Spinal cord (tissue), 10 donors: ENCODE measurements around the gene EIF2A. TPM values are rescaled to one million over a fixed set of nuclear protein-coding genes. Genes with fewer than 3 reads are reported as not detected.

Source experiments
- DNase-seq, 6 donors: peaks; one replicate each; pipeline versions ENCODE4 v3.0.0 to v3.0.0-alpha.2; 2013 to 2015; ENCODE audit warnings: low spot score in 6 of 6, low read depth in 4 of 6
- H3K27ac ChIP-seq: one replicate; pipeline ENCODE4 v1.5.1; 2013; ENCODE audit warnings: low read depth, low read length, control low read depth
- H3K27me3 ChIP-seq: one replicate; pipeline ENCODE4 v1.6.1; 2013; ENCODE audit warnings: low read length; ENCODE audit not compliant: control insufficient read depth, insufficient read depth
- H3K36me3 ChIP-seq: one replicate; pipeline ENCODE4 v1.6.1; 2013; ENCODE audit warnings: low read length; ENCODE audit not compliant: control insufficient read depth, insufficient read depth
- H3K4me1 ChIP-seq: one replicate; pipeline ENCODE4 v1.6.1; 2013; ENCODE audit warnings: low read length; ENCODE audit not compliant: control insufficient read depth, insufficient read depth
- H3K4me3 ChIP-seq: one replicate; pipeline ENCODE4 v1.5.1; 2013; ENCODE audit warnings: low read depth, low read length, control low read depth
- H3K9me3 ChIP-seq: one replicate; pipeline ENCODE4 v1.6.1; 2013; ENCODE audit warnings: low read length; ENCODE audit not compliant: control insufficient read depth, insufficient read depth
- WGBS: methylation state at CpG from one replicate; pipeline ENCODE4 v1.1.5; 2013; ENCODE audit warnings: missing lambda C conversion rate; ENCODE audit not compliant: insufficient coverage; 5-methylcytosine and 5-hydroxymethylcytosine counted together
- polyA plus RNA-seq, 2 donors: library from polyadenylated mRNA; unstranded; fragments of 120-200 nt; gene quantifications; one replicate each; pipeline ENCODE4 v1.2.1, GENCODE V29; 2013; ENCODE audit not compliant: insufficient read length in 2 of 2
- total RNA-seq, 2 donors: library from RNA; depleted of rRNA in 1 of 2; stranded (reverse); fragments of 120-200 nt in 1 of 2; fragments of >200 nt in 1 of 2; gene quantifications; one replicate each; pipeline versions ENCODE4 v1.2.3 to v1.2.4, GENCODE V29; 2013 to 2014
- donor health status: healthy.

EIF2A gene
- total and polyA plus RNA-seq, 4 donors = 85.0 to 137 (median 97.0) TPM

DNA sequence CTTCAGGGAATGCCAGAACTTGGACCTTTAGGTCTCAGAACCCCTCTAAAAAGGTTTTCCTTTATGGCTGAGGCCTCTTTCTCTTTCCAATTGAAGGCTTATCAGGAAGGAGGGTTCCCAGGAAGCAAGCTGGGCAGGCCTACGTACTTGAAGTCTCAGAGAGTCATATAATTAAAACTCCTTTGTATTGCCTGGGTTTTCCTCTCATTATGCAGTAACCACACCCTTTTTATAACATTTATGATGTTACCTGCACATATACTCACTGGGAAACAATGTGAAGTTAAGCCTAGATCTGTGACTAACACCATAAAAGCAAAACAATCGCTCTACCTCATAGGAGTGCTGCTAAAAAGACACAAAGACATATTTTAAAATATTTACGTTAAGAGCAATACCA, 27.6 kb upstream of the EIF2A start:
- no peak for DNase-seq
- no CpG with 5 or more reads among the region's 3 CpGs for WGBS
- Histone ChIP-seq H3K27me3 (no peaks in the 10 kb centered on the region), H3K4me3 (no peak overlapping the region), H3K4me1 (no peaks in the 10 kb centered on the region), H3K9me3 (no peaks in the 10 kb centered on the region), H3K36me3 (no peaks in the 10 kb centered on the region), H3K27ac (no peak overlapping the region)

DNA sequence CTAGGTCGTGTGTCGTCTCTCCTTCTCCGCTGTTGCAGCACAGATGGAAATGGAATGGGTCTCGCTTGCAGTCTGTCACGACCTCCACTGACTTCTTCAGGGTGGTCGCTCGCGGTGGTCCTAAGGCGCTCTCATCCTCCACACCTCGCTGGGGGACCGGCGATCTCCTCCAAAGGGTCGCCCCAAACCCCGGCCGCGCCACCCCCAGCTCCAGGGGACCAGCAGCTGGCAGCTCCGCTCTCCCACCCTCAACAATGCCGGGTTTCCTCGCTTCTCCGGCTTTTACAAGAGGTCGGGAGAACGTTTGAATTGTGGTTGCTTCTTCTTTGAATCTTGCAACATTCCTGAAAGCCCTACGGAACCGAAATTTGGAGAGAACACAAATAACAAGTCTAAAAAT, 26.2 kb upstream of the EIF2A start:
- Histone ChIP-seq H3K4me3 (no peak overlapping the region), H3K9me3 (no peaks in the 10 kb centered on the region), H3K36me3 (no peaks in the 10 kb centered on the region), H3K27ac (no peak overlapping the region), H3K27me3 (no peaks in the 10 kb centered on the region), H3K4me1 (no peaks in the 10 kb centered on the region)
- no peak for DNase-seq
- 84% methylated on average over 22 of the region's 24 CpGs for WGBS

DNA sequence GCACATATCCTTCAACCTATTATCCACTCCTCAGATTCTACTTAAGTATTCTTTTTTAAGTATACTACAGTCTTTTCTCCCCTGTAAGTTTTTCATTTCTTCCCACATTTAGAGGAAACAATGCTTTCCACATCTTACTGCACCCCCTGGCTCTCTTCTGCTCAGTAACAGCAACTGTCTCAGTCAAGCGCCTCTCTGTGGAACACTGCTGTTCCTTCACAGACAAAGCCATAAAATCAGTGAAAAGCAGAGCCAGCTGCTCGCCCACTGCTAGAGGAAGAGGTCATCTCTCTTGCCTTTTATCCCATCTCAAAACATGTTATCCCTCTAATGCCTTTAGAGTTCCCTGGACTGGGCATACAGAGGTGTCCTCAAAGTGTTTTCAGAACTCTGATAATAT, 25.1 kb upstream of the EIF2A start:
- Histone ChIP-seq H3K36me3 (no peaks in the 10 kb centered on the region), H3K27me3 (no peaks in the 10 kb centered on the region), H3K9me3 (no peaks in the 10 kb centered on the region), H3K4me1 (no peaks in the 10 kb centered on the region), H3K4me3 (no peak overlapping the region), H3K27ac (no peak overlapping the region)
- 0% methylated on average over 2 of the region's 2 CpGs for WGBS
- peak in 2 of 6 donors; percentile 10 to 38 for DNase-seq

DNA sequence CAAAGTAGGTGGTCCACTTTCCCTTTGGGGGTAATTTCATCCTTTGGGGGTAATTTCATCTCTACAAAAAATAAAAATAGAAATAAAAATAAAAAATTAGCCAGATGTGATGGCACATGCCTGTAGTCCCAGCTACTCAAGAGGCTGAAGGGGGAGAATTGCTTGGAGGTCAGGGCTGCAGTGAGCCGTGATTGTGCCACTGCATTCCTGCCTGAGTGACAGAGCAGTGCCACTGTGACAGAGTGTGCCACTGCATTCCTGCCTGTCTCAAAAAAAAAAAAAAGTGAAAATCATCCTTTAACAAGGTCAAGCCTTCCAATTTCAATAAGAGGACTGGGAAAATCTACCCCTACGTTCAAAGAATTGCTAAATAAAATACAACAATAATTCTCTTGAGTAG, 23.0 kb upstream of the EIF2A start:
- Histone ChIP-seq H3K36me3 (no peaks in the 10 kb centered on the region), H3K9me3 (no peaks in the 10 kb centered on the region), H3K27me3 (no peaks in the 10 kb centered on the region), H3K4me3 (no peak overlapping the region), H3K27ac (no peak overlapping the region), H3K4me1 (no peaks in the 10 kb centered on the region)
- no peak for DNase-seq
- 14% methylated on average over 1 of the region's 2 CpGs for WGBS

DNA sequence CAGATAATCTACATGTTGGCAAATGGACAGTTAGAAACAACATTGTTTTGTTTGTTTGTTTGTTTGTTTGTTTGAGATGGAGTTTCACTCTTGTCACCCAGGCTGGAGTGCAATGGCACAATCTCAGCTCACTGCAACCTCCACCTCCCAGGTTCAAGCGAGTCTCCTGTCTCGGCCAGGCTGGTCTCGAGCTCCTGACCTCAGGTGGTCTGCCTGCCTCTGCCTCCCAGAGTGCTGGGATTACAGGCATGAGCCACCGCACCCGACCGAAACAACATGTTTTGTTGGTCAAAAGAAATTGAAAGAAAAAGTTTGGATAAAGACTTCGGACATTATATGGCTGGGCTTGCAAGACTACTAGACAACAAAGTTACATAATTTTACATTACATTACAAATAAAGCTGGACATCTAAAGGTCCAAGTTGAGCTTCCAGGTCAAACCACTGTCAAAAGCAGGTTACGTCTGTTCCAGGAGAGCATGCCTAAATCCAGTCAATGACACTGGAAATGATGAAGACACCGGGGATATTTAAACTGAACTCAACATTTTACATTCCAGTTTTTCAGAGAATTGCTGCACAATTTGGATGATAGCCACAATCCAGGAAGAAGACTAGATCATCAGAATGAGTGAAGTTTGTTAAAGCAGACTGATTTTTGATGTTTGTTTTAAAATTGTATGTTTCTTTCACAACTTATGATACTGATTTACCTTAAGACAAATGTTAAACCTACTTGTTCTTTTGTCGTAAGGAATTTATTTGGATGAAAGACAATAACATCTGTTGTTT, 18.9 kb upstream of the EIF2A start:
- no peak for DNase-seq
- WGBS = 66% methylated on average over 4 of the region's 10 CpGs
- H3K4me3 ChIP-seq = no peak overlapping the region
- no peak overlapping the region for H3K27ac ChIP-seq
- H3K27me3 ChIP-seq = no peaks in the 10 kb centered on the region
- H3K9me3 ChIP-seq = no peaks in the 10 kb centered on the region
- H3K4me1 ChIP-seq = no peaks in the 10 kb centered on the region
- no peaks in the 10 kb centered on the region for H3K36me3 ChIP-seq

DNA sequence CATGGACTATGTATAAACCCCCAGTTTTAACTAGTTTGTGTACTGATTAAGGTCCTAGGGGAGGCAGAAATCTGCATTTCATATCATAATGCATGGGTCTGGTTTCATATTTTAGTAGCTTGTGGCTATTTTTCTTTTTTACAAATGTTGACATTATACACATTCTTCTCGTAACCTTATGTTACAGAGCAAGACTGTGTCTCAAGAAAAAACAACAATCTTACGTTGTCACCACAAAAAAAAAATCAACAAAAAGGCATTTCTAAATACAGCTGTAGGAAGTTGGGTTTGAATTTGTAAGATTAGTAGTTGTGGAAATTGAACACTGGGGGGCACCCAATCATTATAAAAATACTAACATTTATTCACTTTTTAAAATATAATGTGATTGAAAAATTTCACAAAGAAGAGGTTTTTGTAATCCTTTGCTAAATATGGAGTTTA, 18.2 kb upstream of the EIF2A start:
- no CpG with 5 or more reads among the region's 2 CpGs for WGBS
- Histone ChIP-seq H3K36me3 (no peaks in the 10 kb centered on the region), H3K4me1 (no peaks in the 10 kb centered on the region), H3K9me3 (no peaks in the 10 kb centered on the region), H3K4me3 (no peak overlapping the region), H3K27me3 (no peaks in the 10 kb centered on the region), H3K27ac (no peak overlapping the region)
- DNase-seq = peak in 2 of 6 donors; percentile 17 to 54

DNA sequence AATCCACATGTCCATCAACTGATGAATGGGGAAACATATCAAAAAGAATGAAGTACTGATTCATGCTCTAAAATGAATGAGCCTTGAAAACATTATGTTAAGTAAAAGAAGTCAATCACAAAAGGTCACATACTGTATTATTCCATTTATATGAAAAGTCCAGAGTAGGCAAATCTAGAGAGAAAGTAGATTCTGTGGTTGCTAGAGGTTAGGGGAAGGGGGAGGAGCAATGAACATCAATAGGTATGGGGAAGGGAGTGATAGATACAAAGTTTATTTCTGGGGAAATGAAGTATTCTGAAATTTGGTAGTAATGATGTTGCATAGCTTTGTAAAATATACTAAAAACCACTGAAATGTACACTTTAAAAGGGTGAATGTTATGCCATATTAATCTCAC, 14.8 kb upstream of the EIF2A start:
- H3K36me3 ChIP-seq = no peaks in the 10 kb centered on the region
- no peak for DNase-seq
- no peaks in the 10 kb centered on the region for H3K27me3 ChIP-seq
- H3K4me1 ChIP-seq = no peaks in the 10 kb centered on the region
- H3K4me3 ChIP-seq = no peak overlapping the region
- no peaks in the 10 kb centered on the region for H3K9me3 ChIP-seq
- no peak overlapping the region for H3K27ac ChIP-seq

DNA sequence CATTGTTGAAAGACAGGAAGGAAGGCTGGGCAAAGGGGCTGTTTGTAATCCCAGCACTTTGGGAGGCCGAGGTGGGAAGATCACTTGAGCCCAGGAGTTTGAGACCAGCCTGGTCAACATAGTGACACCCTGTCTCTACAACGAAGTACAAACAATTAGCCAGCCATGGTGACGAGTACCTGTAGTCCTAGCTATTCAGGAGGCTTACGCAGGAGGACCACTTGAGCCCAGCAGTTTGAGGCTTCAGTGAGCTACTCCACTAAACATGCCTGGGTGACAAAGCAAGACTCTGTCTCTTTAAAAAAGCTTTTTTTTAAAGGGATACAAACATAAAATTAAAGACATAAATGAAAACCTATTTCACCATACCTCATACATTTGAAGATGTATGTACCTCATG, 11.4 kb upstream of the EIF2A start:
- no peak overlapping the region for H3K27ac ChIP-seq
- H3K36me3 ChIP-seq = no peaks in the 10 kb centered on the region
- H3K4me3 ChIP-seq = no peak overlapping the region
- no peaks in the 10 kb centered on the region for H3K9me3 ChIP-seq
- 100% methylated on average over 2 of the region's 4 CpGs for WGBS
- no peak for DNase-seq
- no peaks in the 10 kb centered on the region for H3K4me1 ChIP-seq
- no peaks in the 10 kb centered on the region for H3K27me3 ChIP-seq

DNA sequence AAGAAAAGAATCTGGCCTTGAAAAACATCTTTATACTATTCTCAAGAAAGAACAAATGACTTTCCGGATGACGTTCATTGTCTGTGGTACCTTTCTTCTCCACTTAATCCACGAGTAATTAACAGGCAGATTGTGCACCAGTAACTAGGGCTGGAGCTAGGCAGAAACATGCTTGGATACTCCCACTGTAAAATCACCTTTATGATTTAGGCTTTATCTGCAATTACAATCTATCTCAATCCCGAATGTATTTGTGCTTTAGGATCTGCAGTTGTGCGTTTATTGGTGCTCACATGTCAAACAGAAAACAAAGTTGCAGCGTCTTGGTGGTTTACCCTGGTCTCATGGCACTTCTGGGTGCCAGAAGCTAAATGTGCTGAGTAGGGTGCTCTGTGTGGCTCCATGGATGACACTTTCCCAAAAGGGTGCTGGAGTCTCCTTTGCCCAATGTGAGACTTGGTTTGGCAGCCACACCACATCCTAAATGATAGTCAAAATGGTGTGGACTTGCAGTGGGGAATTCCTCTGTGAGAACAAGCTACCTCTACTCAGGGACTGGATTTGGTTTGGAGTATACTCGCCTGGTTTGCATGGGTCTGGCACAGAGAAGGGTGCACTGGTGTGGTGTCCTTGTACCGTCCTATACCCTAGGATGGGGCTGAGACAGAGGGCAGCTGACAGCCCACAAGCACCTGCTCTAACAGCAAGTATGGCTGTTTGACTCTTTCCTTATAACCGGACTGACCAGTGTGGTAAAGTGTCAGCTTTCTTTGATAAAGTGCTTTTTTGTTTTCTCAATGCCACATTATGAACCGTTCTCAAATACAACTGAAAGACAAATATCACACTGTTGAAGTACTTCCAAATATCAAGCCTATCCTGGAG, 8.0 kb upstream of the EIF2A start:
- Histone ChIP-seq H3K9me3 (no peaks in the 10 kb centered on the region), H3K27me3 (no peaks in the 10 kb centered on the region), H3K36me3 (no peaks in the 10 kb centered on the region), H3K4me1 (no peaks in the 10 kb centered on the region), H3K27ac (no peak overlapping the region), H3K4me3 (no peak overlapping the region)
- DNase-seq = no peak
- WGBS = 85% methylated on average over 5 of the region's 10 CpGs

DNA sequence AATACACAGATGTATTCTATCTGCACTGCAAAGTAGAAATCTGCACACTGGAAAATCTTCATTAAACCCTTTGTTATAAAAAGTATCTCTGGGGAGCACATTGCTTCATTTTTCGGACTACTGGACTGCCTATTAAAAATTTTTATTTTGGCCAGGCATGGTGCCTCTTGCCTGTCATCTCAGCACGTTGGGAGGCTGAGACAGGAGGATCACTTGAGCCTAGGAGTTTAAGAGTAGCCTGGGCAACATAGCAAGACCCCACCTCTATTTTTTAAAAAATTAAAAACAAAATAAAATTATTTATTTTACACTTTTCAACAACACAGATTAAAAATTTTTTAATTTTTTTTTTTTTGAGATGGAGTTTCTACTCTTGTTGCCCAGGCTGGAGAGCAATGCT, 6.3 kb upstream of the EIF2A start:
- Histone ChIP-seq H3K27ac (no peak overlapping the region), H3K27me3 (no peaks in the 10 kb centered on the region), H3K36me3 (no peaks in the 10 kb centered on the region), H3K9me3 (no peaks in the 10 kb centered on the region), H3K4me1 (no peaks in the 10 kb centered on the region), H3K4me3 (no peak overlapping the region)
- WGBS = 86% methylated on average over 1 of the region's 2 CpGs
- DNase-seq = no peak
